ENCODE results near the gene EMC9. TPM values are rescaled to one million over a fixed set of nuclear protein-coding genes. Genes with fewer than 3 reads are reported as not detected.

The EMC9 gene
- total and polyA plus RNA-seq, 9 donors, result 5.1 to 30.7 (median 17.3) TPM

GRCh38 chr14:24098229-24098926 lies 43.0 kb downstream of the EMC9 start:
- Histone ChIP-seq H3K27me3 (no peaks in the 10 kb centered on the region), H3K4me3 (no peak overlapping the region), H3K9me3 (no peaks in the 10 kb centered on the region), H3K36me3 (no peaks in the 10 kb centered on the region), H3K27ac (no peak overlapping the region), H3K4me1 (ENCODE audit: insufficient read depth) (peaks cover 3% of the 10 kb centered on the region)
- TF ChIP-seq EP300 (IDR thresholded peaks at IDR 0.05) (no peak), POLR2A (IDR thresholded peaks at IDR 0.05) (no peak), CTCF (IDR thresholded peaks at IDR 0.05) (no peak)
- DNase-seq, result peak in 1 of 5 donors; percentile 25
- 91 to 94% (median 93%) methylated on average over 16 of the region's 16 CpGs for WGBS, 3 donors
- intact Hi-C loops (cut with DNase I), result loop anchor here in 1 of 4 donors (10.0 kb wide), 1 partner anchor 114 kb away; the partner anchor contains the start of gene DHRS4L2

- Histone ChIP-seq H3K4me3 (no peak overlapping the region), H3K4me1 (ENCODE audit: insufficient read depth) (peaks cover 3% of the 10 kb centered on the region), H3K36me3 (no peaks in the 10 kb centered on the region), H3K27me3 (no peaks in the 10 kb centered on the region), H3K9me3 (no peaks in the 10 kb centered on the region), H3K27ac (no peak overlapping the region)
- intact Hi-C loops (cut with DNase I), result loop anchor here in 1 of 4 donors (10.0 kb wide), 1 partner anchor 112 kb away; the partner anchor contains the start of gene DHRS4L2
- no peak for TF ChIP-seq CTCF (IDR thresholded peaks at IDR 0.05)
- no peak for TF ChIP-seq POLR2A (IDR thresholded peaks at IDR 0.05)
- no peak for TF ChIP-seq EP300 (IDR thresholded peaks at IDR 0.05)
- WGBS, 3 donors, result 93 to 97% (median 96%) methylated on average over 8 of the region's 8 CpGs
- DNase-seq, result peak in 1 of 5 donors; percentile 17
These were observed 44.7 kb downstream of the EMC9 start for GRCh38 chr14:24096545-24097181.

- no peaks in the 10 kb centered on the region for H3K9me3 ChIP-seq
- TF ChIP-seq EP300 (IDR thresholded peaks at IDR 0.05) (no peak), POLR2A (IDR thresholded peaks at IDR 0.05) (no peak), CTCF (IDR thresholded peaks at IDR 0.05) (no peak)
- peaks cover 3% of the 10 kb centered on the region for H3K4me1 ChIP-seq (ENCODE audit: insufficient read depth)
- H3K27ac ChIP-seq, result no peak overlapping the region
- 70 to 81% (median 74%) methylated on average over 12 of the region's 12 CpGs for WGBS, 3 donors
- DNase-seq, result peak in 2 of 5 donors; percentile 30 to 31
- H3K4me3 ChIP-seq, result peak overlapping the region; percentile 63
- intact Hi-C loops (cut with DNase I), result loop anchor here in 1 of 4 donors (10.0 kb wide), 1 partner anchor 111 kb away; the partner anchor contains the start of gene DHRS4L2
- no peaks in the 10 kb centered on the region for H3K36me3 ChIP-seq
- H3K27me3 ChIP-seq, result no peaks in the 10 kb centered on the region
These were observed 45.9 kb downstream of the EMC9 start for GRCh38 chr14:24095271-24096068.

GRCh38 chr14:24094841-24095270 lies 46.5 kb downstream of the EMC9 start:
- WGBS, 3 donors, result 27 to 32% (median 32%) methylated on average over 14 of the region's 14 CpGs
- H3K36me3 ChIP-seq, result no peaks in the 10 kb centered on the region
- TF ChIP-seq CTCF (IDR thresholded peaks at IDR 0.05) (no peak), EP300 (IDR thresholded peaks at IDR 0.05) (no peak), POLR2A (IDR thresholded peaks at IDR 0.05) (no peak)
- intact Hi-C loops (cut with DNase I), result loop anchor here in 1 of 4 donors (10.0 kb wide), 1 partner anchor 110 kb away; the partner anchor contains the start of gene DHRS4L2
- DNase-seq, result peak in 1 of 5 donors; percentile 31
- no peaks in the 10 kb centered on the region for H3K9me3 ChIP-seq
- no peaks in the 10 kb centered on the region for H3K27me3 ChIP-seq
- H3K4me3 ChIP-seq, result peak overlapping the region; percentile 63
- H3K27ac ChIP-seq, result peak overlapping the region; percentile 40 to 46
- H3K4me1 ChIP-seq (ENCODE audit: insufficient read depth), result peaks cover 3% of the 10 kb centered on the region
